Muscle layer of colon (tissue), 2 donors: ENCODE results near the gene KIF2C.
"Not testable (repeated sequence)": the region's sequence is repeated elsewhere in the genome, so short reads cannot be mapped to it uniquely, and the experiment has no call there.

Experiments
- H3K27ac ChIP-seq: one replicate; pipeline ENCODE4 v1.7.0; 2013; ENCODE audit warnings: low read depth, mild to moderate bottlenecking, low read length, moderate library complexity
- H3K27me3 ChIP-seq, 2 donors: one replicate each; pipeline ENCODE4 v1.7.0; 2013; ENCODE audit warnings: low read length in 2 of 2, mild to moderate bottlenecking in 2 of 2; ENCODE audit not compliant: insufficient read depth in 2 of 2, control insufficient read depth in 1 of 2
- H3K36me3 ChIP-seq: one replicate; pipeline ENCODE4 v1.7.0; 2013; ENCODE audit warnings: mild to moderate bottlenecking, low read length; ENCODE audit not compliant: insufficient read depth
- H3K4me1 ChIP-seq: one replicate; pipeline ENCODE4 v1.7.0; 2013; ENCODE audit warnings: mild to moderate bottlenecking, low read length; ENCODE audit not compliant: insufficient read depth
- H3K4me3 ChIP-seq, 2 donors: one replicate each; pipeline ENCODE4 v1.7.0; 2013; ENCODE audit warnings: low read length in 2 of 2, low read depth in 1 of 2, mild to moderate bottlenecking in 1 of 2, moderate library complexity in 1 of 2
- H3K9ac ChIP-seq: one replicate; pipeline ENCODE4 v1.7.0; 2013; ENCODE audit warnings: low read length
- H3K9me3 ChIP-seq: one replicate; pipeline ENCODE4 v1.7.0; 2013; ENCODE audit warnings: mild to moderate bottlenecking, low read length
- donor health status: abdominal sarcoma.
- donor health status: Adenocarcinoma of cecum.

The KIF2C gene

GRCh38 chr1:44787506-44787905 is 47.9 kb downstream of the KIF2C start:
- Histone ChIP-seq H3K9me3 (no peaks in the 10 kb centered on the region), H3K36me3 (no peaks in the 10 kb centered on the region), H3K4me1 (peaks cover 27% of the 10 kb centered on the region), H3K9ac (no peak overlapping the region), H3K4me3 (no peak overlapping the region), H3K27ac (no peak overlapping the region), H3K27me3 (no peaks in the 10 kb centered on the region)

- Histone ChIP-seq H3K27ac (no peak within 1 kb of the TSS), H3K4me3 (no peak within 1 kb of the TSS), H3K9ac (no peak within 1 kb of the TSS), H3K4me1 (peaks cover 27% of the 10 kb centered on the region), H3K9me3 (no peaks in the 10 kb centered on the region), H3K36me3 (no peaks in the 10 kb centered on the region), H3K27me3 (no peaks in the 10 kb centered on the region)
Observed at GRCh38 chr1:44788120-44788860, 48.7 kb downstream of the KIF2C start, which contains the start of gene BEST4. BEST4 (minus strand) TSS chr1:44788170; CDS start chr1:44787705, 465 bp downstream.

- H3K27me3 ChIP-seq = no peaks in the 10 kb centered on the region
- no peaks in the 10 kb centered on the region for H3K36me3 ChIP-seq
- H3K4me3 ChIP-seq = no peak overlapping the region
- no peaks in the 10 kb centered on the region for H3K9me3 ChIP-seq
- peaks cover 6% of the 10 kb centered on the region for H3K4me1 ChIP-seq
- no peak overlapping the region for H3K9ac ChIP-seq
- H3K27ac ChIP-seq = no peak overlapping the region
Observed at GRCh38 chr1:44790968-44791801, 51.5 kb downstream of the KIF2C start.

- H3K9me3 ChIP-seq = no peaks in the 10 kb centered on the region
- H3K36me3 ChIP-seq = no peaks in the 10 kb centered on the region
- H3K4me3 ChIP-seq = no peak overlapping the region
- H3K27me3 ChIP-seq = no peaks in the 10 kb centered on the region
- H3K9ac ChIP-seq = no peak overlapping the region
- H3K27ac ChIP-seq = no peak overlapping the region
- H3K4me1 ChIP-seq = no peaks in the 10 kb centered on the region
Observed at GRCh38 chr1:44792736-44793502, 53.3 kb downstream of the KIF2C start.

GRCh38 chr1:44797886-44798285 is 58.2 kb downstream of the KIF2C start:
- H3K27me3 ChIP-seq, H3K9ac ChIP-seq, H3K36me3 ChIP-seq, H3K9me3 ChIP-seq, H3K27ac ChIP-seq, H3K4me3 ChIP-seq: not testable (repeated sequence)
- H3K4me1 ChIP-seq = peaks cover 15% of the 10 kb centered on the region

GRCh38 chr1:44798481-44799365 is 59.1 kb downstream of the KIF2C start:
- H3K27ac ChIP-seq = peak overlapping the region; percentile 98
- H3K9ac ChIP-seq = no peak overlapping the region

GRCh38 chr1:44799770-44800584 is 60.3 kb downstream of the KIF2C start, which contains the start of gene PLK3:
PLK3 (plus strand) TSS chr1:44800377; CDS start chr1:44800464, 87 bp downstream.
- Histone ChIP-seq H3K4me1 (peaks cover 15% of the 10 kb centered on the region), H3K27me3 (no peaks in the 10 kb centered on the region), H3K27ac (peak within 1 kb of the TSS; percentile 98), H3K9me3 (no peaks in the 10 kb centered on the region), H3K4me3 (peak within 1 kb of the TSS; percentile 71 to 75), H3K36me3 (peaks cover 14% of the 10 kb centered on the region), H3K9ac (peak within 1 kb of the TSS; percentile 33)

More at GRCh38 chr1:44798481-44799365, 59.1 kb downstream of the KIF2C start:
- H3K4me3 ChIP-seq = no peak overlapping the region
- peaks cover 15% of the 10 kb centered on the region for H3K4me1 ChIP-seq
- H3K9me3 ChIP-seq = no peaks in the 10 kb centered on the region
- no peaks in the 10 kb centered on the region for H3K27me3 ChIP-seq
- H3K36me3 ChIP-seq = peaks cover 9% of the 10 kb centered on the region

GRCh38 chr1:44801491-44802305 is 62.1 kb downstream of the KIF2C start:
- Histone ChIP-seq H3K27me3 (no peaks in the 10 kb centered on the region), H3K27ac (peak overlapping the region; percentile 42), H3K9ac (no peak overlapping the region), H3K9me3 (no peaks in the 10 kb centered on the region), H3K4me3 (peak overlapping the region; percentile 21 to 32), H3K4me1 (peaks cover 20% of the 10 kb centered on the region), H3K36me3 (peaks cover 22% of the 10 kb centered on the region)

GRCh38 chr1:44802306-44803061 is 62.8 kb downstream of the KIF2C start:
- Histone ChIP-seq H3K9ac (no peak overlapping the region), H3K36me3 (peaks cover 22% of the 10 kb centered on the region), H3K27ac (peak overlapping the region; percentile 23), H3K4me3 (peak overlapping the region in 1 of 2 donors; percentile 21), H3K9me3 (no peaks in the 10 kb centered on the region), H3K4me1 (peaks cover 28% of the 10 kb centered on the region), H3K27me3 (no peaks in the 10 kb centered on the region)
